ENCODE results near the gene USP7. TPM values are rescaled to one million over a fixed set of nuclear protein-coding genes. Genes with fewer than 3 reads are reported as not detected.

Gene USP7
- total RNA-seq, 2 donors from 2014 or later: 60.2 to 84.9 TPM

GRCh38 chr16:8893426-8893825 is 70.3 kb downstream of the USP7 start:
- Histone ChIP-seq H3K9me3 (no peaks in the 10 kb centered on the region), H3K27me3 (replicated peaks; ENCODE audit: insufficient read depth) (no peaks in the 10 kb centered on the region), H3K4me3 (no peak overlapping the region), H3K36me3 (peaks cover 23 to 39% of the 10 kb centered on the region in 2 donors), H3K4me1 (replicated peaks) (no peaks in the 10 kb centered on the region), H3K27ac (no peak overlapping the region)
- intact Hi-C loops (cut with DNase I): no loop called here
- DNase-seq (ENCODE audit: low spot score): no peak
- no peak for TF ChIP-seq POLR2AphosphoS5 (IDR thresholded peaks at IDR 0.05)
- TF ChIP-seq POLR2A (IDR thresholded peaks at IDR 0.05): no peak
- no peak for TF ChIP-seq CTCF (IDR thresholded peaks at IDR 0.05)
- WGBS: 68% methylated on average over 9 of the region's 9 CpGs

- peak overlapping the region; percentile 28 to 33 for H3K27ac ChIP-seq
- H3K36me3 ChIP-seq: peaks cover 16 to 30% of the 10 kb centered on the region in 2 donors
- DNase-seq (ENCODE audit: low spot score): no peak
- no peaks in the 10 kb centered on the region for H3K4me1 ChIP-seq (replicated peaks)
- TF ChIP-seq CTCF (IDR thresholded peaks at IDR 0.05): no peak
- TF ChIP-seq POLR2AphosphoS5 (IDR thresholded peaks at IDR 0.05): no peak
- TF ChIP-seq POLR2A (IDR thresholded peaks at IDR 0.05): no peak
- 61% methylated on average over 16 of the region's 16 CpGs for WGBS
- no peaks in the 10 kb centered on the region for H3K27me3 ChIP-seq (replicated peaks; ENCODE audit: insufficient read depth)
- intact Hi-C loops (cut with DNase I): no loop called here
- H3K9me3 ChIP-seq: no peaks in the 10 kb centered on the region
- no peak overlapping the region for H3K4me3 ChIP-seq
These were observed 71.6 kb downstream of the USP7 start for GRCh38 chr16:8892101-8892575.

- Histone ChIP-seq H3K4me1 (replicated peaks) (no peaks in the 10 kb centered on the region), H3K27me3 (replicated peaks; ENCODE audit: insufficient read depth) (no peaks in the 10 kb centered on the region), H3K4me3 (no peak overlapping the region), H3K9me3 (no peaks in the 10 kb centered on the region), H3K27ac (no peak overlapping the region), H3K36me3 (peaks cover 16 to 18% of the 10 kb centered on the region in 2 donors)
- 90% methylated on average over 5 of the region's 5 CpGs for WGBS
- intact Hi-C loops (cut with DNase I): no loop called here
- no peak for DNase-seq (ENCODE audit: low spot score)
- TF ChIP-seq POLR2A (IDR thresholded peaks at IDR 0.05) (no peak), POLR2AphosphoS5 (IDR thresholded peaks at IDR 0.05) (no peak), CTCF (IDR thresholded peaks at IDR 0.05) (no peak)
These were observed 73.2 kb downstream of the USP7 start for GRCh38 chr16:8890549-8890921.

- Histone ChIP-seq H3K36me3 (peaks cover 12 to 17% of the 10 kb centered on the region in 2 donors), H3K27ac (no peak overlapping the region), H3K9me3 (no peaks in the 10 kb centered on the region), H3K4me1 (replicated peaks) (no peaks in the 10 kb centered on the region), H3K27me3 (replicated peaks; ENCODE audit: insufficient read depth) (no peaks in the 10 kb centered on the region), H3K4me3 (no peak overlapping the region)
- no peak for DNase-seq (ENCODE audit: low spot score)
- intact Hi-C loops (cut with DNase I): no loop called here
- 76% methylated on average over 14 of the region's 14 CpGs for WGBS
- TF ChIP-seq POLR2A (IDR thresholded peaks at IDR 0.05) (no peak), POLR2AphosphoS5 (IDR thresholded peaks at IDR 0.05) (no peak), CTCF (IDR thresholded peaks at IDR 0.05) (no peak)
These were observed 73.7 kb downstream of the USP7 start for GRCh38 chr16:8889893-8890548.

Measured in prostate gland (tissue), 2 donors.